Measurements from ENCODE around the gene CTSL.

GRCh38 chr9:87685871-87686519 lies 39.9 kb upstream of the CTSL start:
- TF ChIP-seq CTCF (IDR thresholded peaks at IDR 0.05) (no peak), ATF2 (CRISPR knock-in tag; IDR thresholded peaks at IDR 0.05; ENCODE audit: borderline replicate concordance, low read depth) (no peak), ZNF425 (CRISPR knock-in tag; conservative IDR thresholded peaks at IDR 0.05) (no peak), MAX (CRISPR knock-in tag; IDR thresholded peaks at IDR 0.05) (no peak), TCF7 (CRISPR knock-in tag; IDR thresholded peaks at IDR 0.05; ENCODE audit: low read depth) (no peak), SP1 (CRISPR knock-in tag; conservative IDR thresholded peaks at IDR 0.05) (no peak), E2F4 (CRISPR knock-in tag; IDR thresholded peaks at IDR 0.05; ENCODE audit: borderline replicate concordance, low read depth) (no peak), ZNF317 (CRISPR knock-in tag; IDR thresholded peaks at IDR 0.05; ENCODE audit: borderline replicate concordance, low read depth) (no peak), ZNF232 (CRISPR knock-in tag; IDR thresholded peaks at IDR 0.05) (no peak), ATF3 (CRISPR knock-in tag; conservative IDR thresholded peaks at IDR 0.05) (no peak), KAT7 (CRISPR knock-in tag; IDR thresholded peaks at IDR 0.05; ENCODE audit: borderline replicate concordance) (no peak), ZNF281 (CRISPR knock-in tag; IDR thresholded peaks at IDR 0.05) (no peak), CREB1 (CRISPR knock-in tag; IDR thresholded peaks at IDR 0.05) (no peak)

All from WTC11 (cell line).